ENCODE results near the gene CTSS. TPM values are rescaled to one million over a fixed set of nuclear protein-coding genes. Genes with fewer than 3 reads are reported as not detected.
"Not testable (repeated sequence)": the region's sequence is repeated elsewhere in the genome, so short reads cannot be mapped to it uniquely, and the experiment has no call there.

CTSS gene
- total RNA-seq, 2 experiments from 2014 or later: 36.7 to 38.4 TPM

DNA sequence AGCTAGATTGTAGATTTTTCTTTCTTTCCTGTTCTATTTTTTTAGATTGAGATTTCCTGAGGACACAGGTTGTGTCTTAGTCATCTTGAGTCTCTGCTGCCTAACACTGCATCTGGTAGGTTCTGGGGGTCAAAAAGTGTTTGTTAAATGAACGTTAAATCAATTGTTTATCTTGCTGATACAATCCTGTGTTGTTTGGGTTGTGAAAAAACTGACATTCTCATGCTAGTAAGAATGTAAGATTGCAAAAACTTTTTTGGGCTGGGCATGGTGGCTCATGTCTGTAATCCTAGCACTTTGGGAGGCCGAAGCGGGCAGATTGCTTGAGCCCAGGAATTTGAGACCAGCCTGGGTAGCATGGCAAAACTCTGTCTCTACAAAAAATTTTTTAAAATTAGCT, 39.1 kb upstream of the CTSS start:
- ATAC-seq (no peak), DNase-seq (no peak)
- intact Hi-C loops (cut with micrococcal nuclease): no loop called here
- Mint-ChIP-seq H3K4me1 (ENCODE audit: low read depth) (peaks cover 14% of the 10 kb centered on the region), H3K4me3 (no peak overlapping the region), H3K9me3 (no peaks in the 10 kb centered on the region), H3K27me3 (no peaks in the 10 kb centered on the region), H3K36me3 (ENCODE audit: low read depth) (peaks cover 3% of the 10 kb centered on the region), H3K27ac (no peak overlapping the region)
- ChIA-PET POLR2A (interaction anchor here (1.1 kb wide), 1 partner anchor 16 kb away, joined by 3 read pairs; no protein-coding TSS in a partner anchor), CTCF (interaction anchor here (0.9 to 1.7 kb wide), 3 partner anchors 117 to 201 kb away, joined by 3 read pairs; no protein-coding TSS in a partner anchor)
- TF ChIP-seq, protein P1, sequence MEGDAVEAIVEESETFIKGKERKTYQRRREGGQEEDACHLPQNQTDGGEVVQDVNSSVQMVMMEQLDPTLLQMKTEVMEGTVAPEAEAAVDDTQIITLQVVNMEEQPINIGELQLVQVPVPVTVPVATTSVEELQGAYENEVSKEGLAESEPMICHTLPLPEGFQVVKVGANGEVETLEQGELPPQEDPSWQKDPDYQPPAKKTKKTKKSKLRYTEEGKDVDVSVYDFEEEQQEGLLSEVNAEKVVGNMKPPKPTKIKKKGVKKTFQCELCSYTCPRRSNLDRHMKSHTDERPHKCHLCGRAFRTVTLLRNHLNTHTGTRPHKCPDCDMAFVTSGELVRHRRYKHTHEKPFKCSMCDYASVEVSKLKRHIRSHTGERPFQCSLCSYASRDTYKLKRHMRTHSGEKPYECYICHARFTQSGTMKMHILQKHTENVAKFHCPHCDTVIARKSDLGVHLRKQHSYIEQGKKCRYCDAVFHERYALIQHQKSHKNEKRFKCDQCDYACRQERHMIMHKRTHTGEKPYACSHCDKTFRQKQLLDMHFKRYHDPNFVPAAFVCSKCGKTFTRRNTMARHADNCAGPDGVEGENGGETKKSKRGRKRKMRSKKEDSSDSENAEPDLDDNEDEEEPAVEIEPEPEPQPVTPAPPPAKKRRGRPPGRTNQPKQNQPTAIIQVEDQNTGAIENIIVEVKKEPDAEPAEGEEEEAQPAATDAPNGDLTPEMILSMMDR (IDR thresholded peaks at IDR 0.05): no peak

- H3K4me1 Mint-ChIP-seq (ENCODE audit: low read depth): no peaks in the 10 kb centered on the region
- DNase-seq: no peak
- POLR2A ChIA-PET: no interaction called here
- intact Hi-C loops (cut with micrococcal nuclease): no loop called here
- no peaks in the 10 kb centered on the region for H3K27me3 Mint-ChIP-seq
- H3K9me3 Mint-ChIP-seq: no peaks in the 10 kb centered on the region
- H3K4me3 Mint-ChIP-seq: no peak overlapping the region
- TF ChIP-seq, protein P1 (IDR thresholded peaks at IDR 0.05): no peak
- CTCF ChIA-PET: interaction anchor here (0.8 kb wide), 1 partner anchor 154 kb away, joined by 3 read pairs; no protein-coding TSS in a partner anchor
- peaks cover 11% of the 10 kb centered on the region for H3K36me3 Mint-ChIP-seq (ENCODE audit: low read depth)
- H3K27ac Mint-ChIP-seq: no peak overlapping the region
- no peak for ATAC-seq
Measured at GRCh38 chr1:150799089-150799488, 33.5 kb upstream of the CTSS start.

DNA sequence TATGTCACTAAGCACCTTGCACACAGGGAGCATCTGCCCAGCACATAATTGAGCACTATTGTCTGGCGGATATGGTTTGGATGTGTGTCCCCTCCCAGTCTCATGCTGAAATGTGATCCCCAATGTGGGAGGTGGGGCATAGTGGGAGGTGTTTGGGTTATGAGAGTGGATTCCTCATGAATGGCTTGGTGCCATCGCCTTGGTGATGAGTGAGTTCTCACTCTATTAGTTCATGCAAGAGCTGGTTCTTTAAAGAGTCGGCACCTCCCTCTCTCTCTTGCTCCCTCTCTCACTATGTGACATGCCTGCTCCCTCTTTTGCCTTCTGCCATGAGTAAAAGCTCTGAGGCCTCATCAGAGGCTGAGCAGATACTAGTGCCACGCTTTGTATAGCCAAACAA, 32.9 kb upstream of the CTSS start:
- ATAC-seq (no peak), DNase-seq (no peak)
- Mint-ChIP-seq H3K36me3 (ENCODE audit: low read depth) (peaks cover 11% of the 10 kb centered on the region), H3K27me3 (no peaks in the 10 kb centered on the region), H3K9me3 (no peaks in the 10 kb centered on the region), H3K4me3 (no peak overlapping the region), H3K27ac (no peak overlapping the region), H3K4me1 (ENCODE audit: low read depth) (no peaks in the 10 kb centered on the region)
- intact Hi-C loops (cut with micrococcal nuclease): no loop called here
- ChIA-PET POLR2A (no interaction called here), CTCF (interaction anchor here (0.8 to 1.1 kb wide), 2 partner anchors 124 to 153 kb away, joined by 3 to 4 read pairs; no protein-coding TSS in a partner anchor)
- TF ChIP-seq, protein P1 (IDR thresholded peaks at IDR 0.05): no peak

- no peak for DNase-seq
- Mint-ChIP-seq H3K27me3 (no peaks in the 10 kb centered on the region), H3K27ac (no peak overlapping the region), H3K4me3 (no peak overlapping the region), H3K9me3 (no peaks in the 10 kb centered on the region), H3K4me1 (ENCODE audit: low read depth) (no peaks in the 10 kb centered on the region), H3K36me3 (ENCODE audit: low read depth) (peaks cover 9% of the 10 kb centered on the region)
- TF ChIP-seq, protein P1 (IDR thresholded peaks at IDR 0.05): no peak
- POLR2A ChIA-PET: no interaction called here
- CTCF ChIA-PET: no interaction called here
- intact Hi-C loops (cut with micrococcal nuclease): no loop called here
- ATAC-seq: no peak
Measured at GRCh38 chr1:150796374-150796773, 30.8 kb upstream of the CTSS start.

DNA sequence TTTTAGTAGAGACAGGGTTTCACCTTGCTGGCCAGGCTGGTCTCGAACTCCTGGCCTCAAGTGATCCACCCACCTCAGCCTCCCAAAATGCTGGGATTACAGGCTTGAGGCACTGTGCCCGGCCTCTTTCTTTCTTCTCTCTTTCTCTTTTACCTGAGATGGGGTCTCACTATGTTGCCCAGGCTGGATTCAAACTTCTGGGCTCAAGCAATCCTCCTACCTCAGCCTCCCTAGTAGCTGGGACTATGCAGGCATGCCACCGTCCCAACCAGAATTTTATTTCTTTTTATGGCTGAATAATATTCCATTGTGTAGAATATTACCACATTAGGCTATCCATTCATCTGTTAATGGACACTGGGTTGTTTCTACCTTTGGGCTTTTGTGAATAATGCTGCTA, 28.2 kb upstream of the CTSS start:
- DNase-seq; ATAC-seq; H3K36me3 Mint-ChIP-seq (ENCODE audit: low read depth); CTCF ChIA-PET; intact Hi-C loops (cut with micrococcal nuclease); H3K27ac Mint-ChIP-seq; H3K4me3 Mint-ChIP-seq; H3K4me1 Mint-ChIP-seq (ENCODE audit: low read depth); H3K9me3 Mint-ChIP-seq; H3K27me3 Mint-ChIP-seq; POLR2A ChIA-PET: not testable (repeated sequence)

- ChIA-PET POLR2A (no interaction called here), CTCF (no interaction called here)
- Mint-ChIP-seq H3K27me3 (no peaks in the 10 kb centered on the region), H3K9me3 (no peaks in the 10 kb centered on the region), H3K36me3 (ENCODE audit: low read depth) (peaks cover 9% of the 10 kb centered on the region), H3K4me3 (no peak overlapping the region), H3K4me1 (ENCODE audit: low read depth) (no peaks in the 10 kb centered on the region), H3K27ac (no peak overlapping the region)
- DNase-seq: no peak
- ATAC-seq: no peak
- intact Hi-C loops (cut with micrococcal nuclease): no loop called here
- TF ChIP-seq, protein P1 (IDR thresholded peaks at IDR 0.05): no peak
Measured at GRCh38 chr1:150793221-150793620, 27.6 kb upstream of the CTSS start.

All from activated CD8-positive, alpha-beta T cell treated with anti-CD3 and anti-CD28 coated beads for 36 hours (primary cell).